ENCODE data around the gene MFSD11.

DNA sequence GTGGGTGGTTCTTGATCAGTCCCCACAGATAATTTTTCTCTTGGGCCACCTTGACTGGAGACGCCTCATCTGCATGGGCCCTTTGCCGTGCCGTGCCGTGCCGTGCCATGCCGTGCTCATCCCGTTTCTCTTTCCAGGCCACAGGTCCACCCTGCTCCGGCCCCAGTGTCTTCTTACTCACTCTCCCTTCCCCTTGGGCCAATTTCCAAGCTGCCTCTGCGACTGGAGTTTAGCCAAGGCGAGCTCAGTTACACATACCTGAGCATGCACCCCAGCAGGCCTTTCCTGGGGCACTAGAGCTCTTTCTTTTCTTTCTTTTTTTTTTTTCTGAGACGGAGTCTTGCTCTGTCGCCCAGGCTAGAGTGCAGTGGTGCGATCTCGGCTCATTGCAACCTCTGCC is 89.8 kb downstream of the MFSD11 start:
- TF ChIP-seq POLR2A (IDR thresholded peaks at IDR 0.05) (no peak), EP300 (IDR thresholded peaks at IDR 0.05) (no peak), POLR2AphosphoS5 (IDR thresholded peaks at IDR 0.05) (no peak)
- TF ChIP-seq, protein P1, sequence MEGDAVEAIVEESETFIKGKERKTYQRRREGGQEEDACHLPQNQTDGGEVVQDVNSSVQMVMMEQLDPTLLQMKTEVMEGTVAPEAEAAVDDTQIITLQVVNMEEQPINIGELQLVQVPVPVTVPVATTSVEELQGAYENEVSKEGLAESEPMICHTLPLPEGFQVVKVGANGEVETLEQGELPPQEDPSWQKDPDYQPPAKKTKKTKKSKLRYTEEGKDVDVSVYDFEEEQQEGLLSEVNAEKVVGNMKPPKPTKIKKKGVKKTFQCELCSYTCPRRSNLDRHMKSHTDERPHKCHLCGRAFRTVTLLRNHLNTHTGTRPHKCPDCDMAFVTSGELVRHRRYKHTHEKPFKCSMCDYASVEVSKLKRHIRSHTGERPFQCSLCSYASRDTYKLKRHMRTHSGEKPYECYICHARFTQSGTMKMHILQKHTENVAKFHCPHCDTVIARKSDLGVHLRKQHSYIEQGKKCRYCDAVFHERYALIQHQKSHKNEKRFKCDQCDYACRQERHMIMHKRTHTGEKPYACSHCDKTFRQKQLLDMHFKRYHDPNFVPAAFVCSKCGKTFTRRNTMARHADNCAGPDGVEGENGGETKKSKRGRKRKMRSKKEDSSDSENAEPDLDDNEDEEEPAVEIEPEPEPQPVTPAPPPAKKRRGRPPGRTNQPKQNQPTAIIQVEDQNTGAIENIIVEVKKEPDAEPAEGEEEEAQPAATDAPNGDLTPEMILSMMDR (IDR thresholded peaks at IDR 0.05) = no peak

Measured in upper lobe of left lung (tissue), 4 donors.